Astrocyte (in vitro differentiated cells and primary cell): ENCODE results near the gene ASCC3.

ENCODE experiments used
- EZH2 ChIP-seq: IDR thresholded peaks from 2 replicates; pipeline ENCODE4 v1.6.1; 2012; ENCODE audit warnings: mild to moderate bottlenecking, low read length, inconsistent platforms; ENCODE audit not compliant: insufficient read depth
- TF ChIP-seq, protein P1 (sequence below): IDR thresholded peaks from 2 replicates; pipeline ENCODE4 v1.5.1; 2011; ENCODE audit warnings: low read depth, mild to moderate bottlenecking, inconsistent platforms, low read length, moderate library complexity; ENCODE audit not compliant: insufficient read depth

DNA sequence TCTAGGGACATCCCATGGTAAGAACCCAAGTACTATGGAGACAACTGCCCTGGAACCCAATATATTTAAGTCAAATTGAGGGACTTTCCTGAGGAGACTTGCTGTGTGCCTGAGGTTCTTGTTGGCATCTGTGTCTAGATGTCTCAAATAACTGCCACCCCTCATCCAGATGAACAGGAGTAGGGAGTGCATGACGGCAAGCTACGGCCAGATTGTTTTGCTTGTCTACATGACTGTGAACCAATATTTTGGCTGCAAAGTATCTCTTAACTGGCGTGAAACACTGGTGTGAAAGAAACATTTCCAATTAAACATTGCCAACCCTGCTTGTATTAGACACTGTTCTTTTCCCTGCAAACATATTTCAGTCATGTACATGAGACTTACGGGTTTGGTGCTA, 364.0 kb downstream of the ASCC3 start:
- TF ChIP-seq, protein P1, sequence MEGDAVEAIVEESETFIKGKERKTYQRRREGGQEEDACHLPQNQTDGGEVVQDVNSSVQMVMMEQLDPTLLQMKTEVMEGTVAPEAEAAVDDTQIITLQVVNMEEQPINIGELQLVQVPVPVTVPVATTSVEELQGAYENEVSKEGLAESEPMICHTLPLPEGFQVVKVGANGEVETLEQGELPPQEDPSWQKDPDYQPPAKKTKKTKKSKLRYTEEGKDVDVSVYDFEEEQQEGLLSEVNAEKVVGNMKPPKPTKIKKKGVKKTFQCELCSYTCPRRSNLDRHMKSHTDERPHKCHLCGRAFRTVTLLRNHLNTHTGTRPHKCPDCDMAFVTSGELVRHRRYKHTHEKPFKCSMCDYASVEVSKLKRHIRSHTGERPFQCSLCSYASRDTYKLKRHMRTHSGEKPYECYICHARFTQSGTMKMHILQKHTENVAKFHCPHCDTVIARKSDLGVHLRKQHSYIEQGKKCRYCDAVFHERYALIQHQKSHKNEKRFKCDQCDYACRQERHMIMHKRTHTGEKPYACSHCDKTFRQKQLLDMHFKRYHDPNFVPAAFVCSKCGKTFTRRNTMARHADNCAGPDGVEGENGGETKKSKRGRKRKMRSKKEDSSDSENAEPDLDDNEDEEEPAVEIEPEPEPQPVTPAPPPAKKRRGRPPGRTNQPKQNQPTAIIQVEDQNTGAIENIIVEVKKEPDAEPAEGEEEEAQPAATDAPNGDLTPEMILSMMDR: no peak
- TF ChIP-seq EZH2: no peak
